ENCODE data around the gene SCCPDH. TPM values are rescaled to one million over a fixed set of nuclear protein-coding genes. Genes with fewer than 3 reads are reported as not detected.
"Not testable (repeated sequence)": the region's sequence is repeated elsewhere in the genome, so short reads cannot be mapped to it uniquely, and the experiment has no call there.

The SCCPDH gene
- total RNA-seq, 1 donor from 2014 or later, result 31.3 TPM

DNA sequence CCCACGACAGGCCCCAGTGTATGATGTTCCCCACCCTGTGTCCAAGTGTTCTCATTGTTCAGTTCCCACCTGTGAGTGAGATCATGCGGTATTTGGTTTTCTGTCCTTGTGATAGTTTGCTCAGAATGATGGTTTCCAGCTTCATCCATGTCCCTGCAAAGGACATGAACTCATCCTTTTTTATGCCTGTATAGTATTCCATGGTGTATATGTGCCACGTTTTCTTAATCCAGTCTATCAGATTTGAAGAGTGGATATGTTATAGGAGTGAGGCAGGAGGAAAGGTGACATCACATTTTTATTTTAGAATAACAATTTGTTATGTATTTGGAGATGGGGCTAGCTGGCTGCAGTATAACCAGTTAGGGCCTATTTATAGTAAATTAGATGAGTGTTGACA lies 7.7 kb downstream of the SCCPDH start:
- DNase-seq (ENCODE audit: low spot score); intact Hi-C loops (cut with DNase I): not testable (repeated sequence)

- DNase-seq (ENCODE audit: low spot score), result no peak
- intact Hi-C loops (cut with DNase I), result no loop called here
Measured at GRCh38 chr1:246733704-246734103, 9.5 kb downstream of the SCCPDH start.

DNA sequence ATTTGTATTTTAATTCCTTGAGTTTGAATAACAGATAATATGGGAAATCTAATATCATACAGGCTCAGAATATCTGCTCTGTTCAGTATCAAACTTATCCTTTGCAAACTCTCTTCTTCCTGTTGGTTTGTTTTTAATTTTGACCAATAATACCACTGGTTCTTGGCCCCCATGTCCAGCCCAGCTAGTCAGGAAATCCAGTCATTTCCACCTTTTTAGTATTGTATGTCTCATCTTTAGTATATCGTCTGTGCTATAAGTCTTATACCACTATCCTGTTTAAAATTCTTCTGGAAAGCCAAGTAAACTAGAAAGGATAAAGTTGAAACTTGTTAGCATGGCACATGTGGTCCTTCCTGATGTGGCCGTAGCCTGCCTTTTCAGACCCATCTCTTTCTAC lies 10.7 kb downstream of the SCCPDH start:
- no peak for DNase-seq (ENCODE audit: low spot score)
- intact Hi-C loops (cut with DNase I), result no loop called here

GRCh38 chr1:246735735-246736134 lies 11.5 kb downstream of the SCCPDH start:
- DNase-seq (ENCODE audit: low spot score), result no peak

DNA sequence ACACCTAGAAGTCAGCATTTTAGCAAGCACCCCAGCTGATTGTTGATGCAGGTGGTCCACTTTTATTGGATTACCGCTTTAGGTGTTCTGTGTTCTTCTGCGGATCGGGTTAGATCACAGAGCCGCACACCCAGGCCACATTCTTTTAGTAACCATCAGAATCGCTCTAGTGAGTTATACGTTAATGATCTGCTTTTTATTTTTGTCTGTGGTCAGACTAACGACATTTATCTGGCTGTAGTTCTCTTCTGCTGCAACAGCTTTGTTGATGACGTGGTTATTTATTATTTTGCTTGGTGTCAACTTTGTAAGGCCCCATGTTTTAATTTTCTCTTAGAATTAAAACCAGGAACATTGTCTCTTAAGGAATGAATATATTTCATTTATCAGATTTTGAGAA lies 18.2 kb downstream of the SCCPDH start:
- DNase-seq (ENCODE audit: low spot score), result no peak
- intact Hi-C loops (cut with DNase I), result no loop called here

More at GRCh38 chr1:246735735-246736134, 11.5 kb downstream of the SCCPDH start:
- intact Hi-C loops (cut with DNase I), result no loop called here

- DNase-seq (ENCODE audit: low spot score); intact Hi-C loops (cut with DNase I): not testable (repeated sequence)
Measured at GRCh38 chr1:246746155-246746554, 21.9 kb downstream of the SCCPDH start.

DNA sequence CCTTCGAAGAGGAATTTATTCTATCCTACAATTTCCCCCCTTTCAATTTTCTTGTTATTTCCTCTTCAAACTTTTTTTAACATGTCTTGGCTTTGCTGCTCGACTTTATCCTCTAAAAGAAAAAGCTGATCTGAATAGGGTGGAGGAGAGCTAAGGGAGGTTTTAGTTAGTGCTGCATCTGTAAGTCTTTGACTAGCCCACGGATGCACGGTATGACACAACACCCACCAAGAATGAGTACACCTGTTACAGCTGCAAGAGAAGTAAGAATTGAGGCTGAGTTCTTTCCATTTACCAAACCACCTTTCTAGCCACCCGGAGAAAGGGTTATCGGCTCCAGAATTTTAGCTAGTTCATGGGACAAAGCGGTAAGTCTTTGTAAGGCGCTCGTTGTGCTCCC lies 23.8 kb downstream of the SCCPDH start:
- no peak for DNase-seq (ENCODE audit: low spot score)
- intact Hi-C loops (cut with DNase I), result no loop called here

- no peak for DNase-seq (ENCODE audit: low spot score)
- intact Hi-C loops (cut with DNase I), result no loop called here
Measured at GRCh38 chr1:246748867-246749266, 24.7 kb downstream of the SCCPDH start.

GRCh38 chr1:246750752-246751151 lies 26.5 kb downstream of the SCCPDH start:
- DNase-seq (ENCODE audit: low spot score), result no peak
- intact Hi-C loops (cut with DNase I), result no loop called here

GRCh38 chr1:246753670-246754535 lies 29.7 kb downstream of the SCCPDH start:
- no peak for DNase-seq (ENCODE audit: low spot score)
- intact Hi-C loops (cut with DNase I), result loop anchor here (2.0 kb wide), 1 partner anchor 63 kb away; no protein-coding TSS in a partner anchor

DNA sequence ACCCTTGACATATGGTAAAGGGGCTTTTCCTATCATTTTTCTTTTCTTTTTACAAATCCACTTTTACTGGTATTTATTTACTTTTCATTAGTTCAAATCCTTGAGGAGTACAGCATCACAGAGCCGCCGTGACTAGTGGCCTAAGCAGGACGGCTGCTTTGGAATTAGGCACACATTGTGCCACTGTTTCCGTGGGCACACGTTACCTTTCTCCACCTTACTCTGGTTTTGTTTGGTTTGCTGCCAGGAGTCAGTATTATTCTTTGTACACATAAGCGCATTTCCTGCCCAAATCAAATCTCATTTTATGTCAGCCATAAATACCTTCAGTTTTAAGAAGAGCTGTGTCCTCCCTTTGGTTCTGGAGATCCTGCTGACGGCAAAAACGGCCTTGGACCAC lies 31.2 kb downstream of the SCCPDH start:
- no peak for DNase-seq (ENCODE audit: low spot score)
- intact Hi-C loops (cut with DNase I), result loop anchor here (2.0 kb wide), 1 partner anchor 65 kb away; no protein-coding TSS in a partner anchor

GRCh38 chr1:246760422-246761347 lies 36.5 kb downstream of the SCCPDH start:
- DNase-seq (ENCODE audit: low spot score), result no peak
- intact Hi-C loops (cut with DNase I), result no loop called here

- intact Hi-C loops (cut with DNase I), result no loop called here
- no peak for DNase-seq (ENCODE audit: low spot score)
Measured at GRCh38 chr1:246761396-246761795, 37.2 kb downstream of the SCCPDH start.

- no peak for DNase-seq (ENCODE audit: low spot score)
- intact Hi-C loops (cut with DNase I), result no loop called here
Measured at GRCh38 chr1:246765521-246765920, 41.3 kb downstream of the SCCPDH start.

DNA sequence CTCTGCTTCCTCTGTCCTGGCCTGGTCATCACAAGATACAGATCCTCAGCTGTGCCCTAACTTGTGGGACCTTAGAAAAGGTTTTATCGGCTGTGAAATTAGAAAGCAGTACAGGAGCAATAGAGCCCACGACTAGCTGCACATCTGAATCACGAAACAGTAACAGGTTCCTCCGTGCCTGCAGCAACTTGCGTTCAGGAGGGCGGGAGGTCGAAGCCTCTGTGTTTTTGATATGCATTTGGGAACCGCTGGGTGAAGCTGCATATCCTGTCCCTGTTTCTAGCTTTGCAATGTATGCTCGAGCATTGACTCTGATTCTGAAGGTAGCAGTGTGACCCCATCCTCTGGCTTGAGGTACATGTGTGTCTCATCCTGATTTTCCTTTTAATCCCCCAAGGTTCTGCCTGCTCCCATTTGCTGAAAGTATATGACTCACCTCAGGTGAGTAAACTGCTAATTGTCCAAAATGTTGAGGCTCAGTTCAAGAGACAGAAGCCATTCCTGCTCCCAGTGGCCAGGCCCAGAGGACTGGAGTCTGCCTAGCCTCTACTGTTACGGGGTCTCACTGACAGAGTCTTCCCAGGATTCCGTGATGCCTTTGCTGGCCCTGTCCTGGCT lies 44.3 kb downstream of the SCCPDH start:
- no peak for DNase-seq (ENCODE audit: low spot score)
- intact Hi-C loops (cut with DNase I), result no loop called here

GRCh38 chr1:246769306-246769705 lies 45.1 kb downstream of the SCCPDH start:
- DNase-seq (ENCODE audit: low spot score), result no peak
- intact Hi-C loops (cut with DNase I), result no loop called here

DNA sequence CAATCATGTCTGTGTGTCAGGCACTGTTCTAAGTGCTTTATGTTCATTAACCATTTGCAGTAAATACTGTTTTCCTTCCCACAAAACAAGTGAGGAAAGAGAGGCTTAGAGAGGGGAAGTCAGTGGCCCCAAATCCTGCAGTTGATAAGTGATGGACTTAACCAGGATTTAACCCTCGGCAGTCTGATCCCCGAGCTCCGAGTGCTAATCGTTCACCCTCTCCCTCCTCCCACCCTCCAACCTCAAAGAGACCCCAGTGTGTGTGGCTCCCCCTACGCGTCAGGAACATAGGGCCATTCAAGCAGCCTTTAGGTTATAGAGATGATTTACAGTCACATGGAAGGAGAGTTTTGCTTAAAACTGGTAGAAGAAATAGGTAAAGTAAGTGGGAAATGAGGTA lies 47.2 kb downstream of the SCCPDH start:
- intact Hi-C loops (cut with DNase I), result no loop called here
- DNase-seq (ENCODE audit: low spot score), result no peak

DNA sequence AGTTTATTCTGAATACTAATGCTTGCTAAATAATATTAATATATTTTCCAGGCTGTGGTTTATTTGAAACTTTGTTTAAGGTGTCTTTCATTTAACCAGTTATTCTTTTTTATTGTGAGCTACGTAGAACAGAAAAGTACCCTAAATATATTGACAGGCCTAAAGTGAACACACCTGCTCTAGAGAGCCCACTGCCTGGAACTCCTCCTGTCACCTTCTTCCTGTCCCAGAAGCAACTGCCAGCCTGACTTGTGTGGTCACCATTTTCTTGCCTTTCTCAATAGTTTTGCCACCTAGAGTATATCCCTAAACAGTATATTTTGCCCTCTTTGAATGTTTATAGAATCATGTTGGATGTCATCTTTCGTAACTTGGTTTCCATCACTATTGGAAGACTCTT lies 48.5 kb downstream of the SCCPDH start:
- DNase-seq (ENCODE audit: low spot score), result no peak
- intact Hi-C loops (cut with DNase I), result no loop called here

- no peak for DNase-seq (ENCODE audit: low spot score)
- intact Hi-C loops (cut with DNase I), result no loop called here
Measured at GRCh38 chr1:246773213-246773641, 49.0 kb downstream of the SCCPDH start.
